SH-SY5Y (cell line): Measurements from ENCODE around the gene C12orf57.

ENCODE experiments used
- GATA2 ChIP-seq: IDR thresholded peaks from 2 replicates; pipeline ENCODE4 v1.6.1; 2011; ENCODE audit warnings: mild to moderate bottlenecking, low read depth, low read length
- GATA3 ChIP-seq: IDR thresholded peaks from 2 replicates; pipeline ENCODE4 v1.6.1; 2011; ENCODE audit warnings: low read depth, mild to moderate bottlenecking, low read length, moderate library complexity

C12orf57 gene

DNA sequence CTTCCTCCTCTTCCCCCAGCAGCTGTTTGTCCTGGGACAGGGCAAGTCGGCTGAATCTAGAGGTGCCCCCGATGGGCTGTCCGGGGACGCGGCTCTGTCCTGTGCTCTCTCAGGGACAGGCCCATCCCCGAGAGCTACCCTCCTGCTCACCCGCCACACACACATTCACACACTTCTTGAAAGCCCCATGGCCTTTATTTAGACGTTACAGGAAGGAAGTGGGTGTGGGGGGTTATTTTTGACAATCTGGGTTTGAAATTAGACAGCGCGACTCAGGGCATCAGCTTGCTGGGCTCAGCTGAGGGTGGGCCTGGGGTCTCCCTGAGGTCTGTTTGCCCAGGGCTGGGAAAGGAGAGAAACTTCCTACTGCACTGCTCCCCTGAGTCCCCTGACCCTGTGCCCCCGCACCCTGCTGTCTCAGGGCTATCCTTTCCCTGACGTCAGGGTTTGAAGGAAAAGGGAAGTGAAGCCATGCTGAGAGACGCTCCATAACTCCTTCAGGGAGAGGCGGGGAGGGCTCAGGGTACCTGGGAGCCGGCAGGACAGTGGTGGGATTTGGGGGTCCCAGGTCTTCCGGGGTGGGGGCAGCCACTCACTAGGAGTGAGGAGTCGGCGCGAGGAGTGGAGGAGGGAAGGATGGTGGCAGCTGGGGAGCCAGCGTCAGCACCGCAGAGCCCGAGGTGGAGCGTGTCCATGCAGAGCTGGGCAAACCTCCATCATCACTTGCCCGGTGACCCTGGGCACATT is 15.4 kb downstream of the C12orf57 start:
- TF ChIP-seq GATA3, result no peak
- no peak for TF ChIP-seq GATA2

DNA sequence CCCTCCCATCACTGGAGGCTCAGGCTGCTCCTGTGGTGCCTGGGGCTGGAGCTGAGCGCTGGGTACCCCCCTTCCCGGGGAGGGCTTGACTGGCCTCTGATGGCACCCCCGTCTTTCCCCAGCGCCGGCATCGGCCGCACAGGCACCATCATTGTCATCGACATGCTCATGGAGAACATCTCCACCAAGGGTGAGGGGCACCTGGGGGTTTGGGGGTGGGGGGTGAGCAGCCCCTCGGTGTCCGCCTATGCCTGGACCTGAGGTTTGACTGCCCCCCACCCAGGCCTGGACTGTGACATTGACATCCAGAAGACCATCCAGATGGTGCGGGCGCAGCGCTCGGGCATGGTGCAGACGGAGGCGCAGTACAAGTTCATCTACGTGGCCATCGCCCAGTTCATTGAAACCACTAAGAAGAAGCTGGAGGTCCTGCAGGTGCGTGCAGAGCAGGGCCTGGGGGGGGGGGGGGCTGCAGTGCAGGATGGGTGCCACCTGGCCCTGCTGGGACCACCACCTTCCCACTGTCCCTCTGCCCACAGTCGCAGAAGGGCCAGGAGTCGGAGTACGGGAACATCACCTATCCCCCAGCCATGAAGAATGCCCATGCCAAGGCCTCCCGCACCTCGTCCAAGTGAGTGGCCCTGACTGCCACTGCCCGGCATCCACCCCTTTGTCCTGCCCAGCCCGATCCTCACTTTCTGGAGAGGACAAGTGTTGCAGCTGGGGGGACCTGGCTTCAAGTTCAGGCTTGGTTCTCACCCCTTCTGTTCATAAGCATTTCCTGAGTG is 16.2 kb downstream of the C12orf57 start:
- TF ChIP-seq GATA3, result no peak
- no peak for TF ChIP-seq GATA2

DNA sequence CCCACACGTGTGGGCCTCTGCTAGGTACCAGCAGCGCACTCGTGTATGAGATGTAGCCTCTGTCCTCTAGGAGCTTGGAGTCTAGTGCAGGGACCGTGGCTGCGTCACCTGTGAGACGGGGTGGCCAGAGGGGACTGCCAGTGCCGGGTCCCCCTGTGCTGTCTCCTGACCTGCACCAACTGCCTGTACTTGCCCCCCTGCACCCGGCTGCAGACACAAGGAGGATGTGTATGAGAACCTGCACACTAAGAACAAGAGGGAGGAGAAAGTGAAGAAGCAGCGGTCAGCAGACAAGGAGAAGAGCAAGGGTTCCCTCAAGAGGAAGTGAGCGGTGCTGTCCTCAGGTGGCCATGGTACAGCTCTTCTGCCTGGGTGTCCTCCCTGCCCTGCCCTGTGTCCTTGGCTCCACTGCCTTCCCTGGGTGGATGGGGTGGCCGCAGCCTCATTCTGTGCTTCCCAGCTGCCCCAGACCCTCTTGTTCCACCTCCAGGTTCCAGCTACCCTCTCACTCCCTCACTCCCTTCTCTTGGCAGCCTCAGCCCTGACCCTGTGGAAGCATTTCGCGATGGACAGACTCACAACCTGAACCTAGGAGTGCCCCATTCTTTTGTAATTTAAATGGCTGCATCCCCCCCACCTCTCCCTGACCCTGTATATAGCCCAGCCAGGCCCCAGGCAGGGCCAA is 16.9 kb downstream of the C12orf57 start:
- TF ChIP-seq GATA3 (no peak), GATA2 (no peak)

DNA sequence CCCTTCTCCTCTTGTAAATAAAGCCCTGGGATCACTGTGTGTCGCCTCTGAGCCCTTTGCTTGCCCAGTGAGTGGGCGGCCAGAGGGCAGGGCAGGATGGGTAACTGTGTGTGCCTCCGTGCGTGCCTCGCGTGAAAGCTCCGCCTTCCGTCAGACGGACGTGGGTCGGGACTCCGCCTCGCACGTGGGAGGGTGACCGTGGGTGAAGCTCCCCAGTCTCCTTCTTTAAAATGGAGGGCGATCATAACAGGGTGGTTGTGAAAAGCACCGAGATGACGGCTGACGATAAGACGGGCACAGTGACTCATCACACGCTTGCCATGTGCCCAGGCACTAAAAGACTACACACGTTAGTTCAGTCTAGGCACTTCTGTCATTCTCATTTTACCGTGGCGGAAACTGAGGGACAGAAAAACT is 17.5 kb downstream of the C12orf57 start:
- no peak for TF ChIP-seq GATA2

DNA sequence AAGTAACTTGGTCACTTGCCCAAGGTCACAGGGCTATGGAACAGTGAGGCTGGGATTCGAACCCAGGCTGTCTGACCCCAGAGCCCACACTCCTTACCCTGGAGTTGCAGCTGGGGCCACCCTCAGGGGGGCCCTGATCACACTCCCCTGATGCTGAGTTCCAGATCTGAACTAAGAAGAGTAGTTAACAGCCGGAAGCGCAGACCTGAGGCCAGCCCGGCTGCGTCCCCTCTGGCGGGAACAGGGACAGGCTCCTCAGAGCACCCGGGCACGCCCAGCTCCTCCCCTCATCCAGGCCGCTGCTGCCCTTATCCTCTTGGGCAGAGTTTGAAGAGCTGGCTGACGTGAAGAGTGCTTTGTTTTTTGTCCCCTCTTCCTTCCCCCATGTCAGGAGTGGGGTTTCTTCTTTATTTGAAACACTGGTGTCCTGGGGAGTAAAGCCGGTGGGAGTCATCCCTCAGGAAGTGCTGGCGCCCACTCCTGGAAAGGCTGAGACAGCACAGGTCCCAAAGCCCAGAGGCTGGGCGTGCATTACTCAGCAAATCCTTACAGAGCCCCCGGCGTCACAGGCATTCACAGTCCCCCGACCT is 18.0 kb downstream of the C12orf57 start:
- no peak for TF ChIP-seq GATA3
- no peak for TF ChIP-seq GATA2

DNA sequence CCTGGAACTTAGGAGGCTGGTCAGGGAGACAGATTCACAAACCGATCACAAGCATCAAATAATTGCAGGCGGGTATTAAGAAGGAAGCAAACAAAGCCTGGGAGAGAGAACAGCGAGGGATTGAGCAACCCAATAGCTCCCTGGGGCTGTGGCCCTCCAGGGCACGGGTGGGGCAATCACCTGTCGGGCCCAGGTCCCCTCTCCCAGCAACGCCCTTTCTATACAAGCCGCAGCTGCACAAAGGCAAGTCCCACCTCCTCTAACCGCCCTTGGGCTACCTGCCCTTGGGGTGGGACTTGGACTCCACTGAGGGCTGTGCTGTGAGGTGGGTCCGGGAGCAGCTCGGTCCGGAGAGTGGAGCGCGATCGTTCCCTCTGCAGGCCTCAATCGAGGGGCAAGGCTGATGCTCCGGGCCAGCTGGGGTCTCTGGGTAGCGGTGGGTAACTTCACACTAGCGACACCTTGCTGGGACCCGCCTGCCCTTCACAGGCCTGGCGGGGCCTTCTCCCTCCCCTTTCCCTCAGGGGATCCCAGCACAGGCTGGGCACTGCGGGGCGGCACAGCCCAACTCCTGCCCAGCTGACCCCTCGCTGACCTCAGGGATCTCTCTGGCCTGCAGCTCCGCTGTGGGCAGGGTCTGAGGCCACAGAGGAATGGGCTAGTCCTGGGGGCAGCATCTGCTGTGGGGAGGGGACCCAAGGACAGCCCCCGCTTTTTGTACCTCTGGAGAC is 18.6 kb downstream of the C12orf57 start:
- TF ChIP-seq GATA2, result no peak
- TF ChIP-seq GATA3, result no peak

DNA sequence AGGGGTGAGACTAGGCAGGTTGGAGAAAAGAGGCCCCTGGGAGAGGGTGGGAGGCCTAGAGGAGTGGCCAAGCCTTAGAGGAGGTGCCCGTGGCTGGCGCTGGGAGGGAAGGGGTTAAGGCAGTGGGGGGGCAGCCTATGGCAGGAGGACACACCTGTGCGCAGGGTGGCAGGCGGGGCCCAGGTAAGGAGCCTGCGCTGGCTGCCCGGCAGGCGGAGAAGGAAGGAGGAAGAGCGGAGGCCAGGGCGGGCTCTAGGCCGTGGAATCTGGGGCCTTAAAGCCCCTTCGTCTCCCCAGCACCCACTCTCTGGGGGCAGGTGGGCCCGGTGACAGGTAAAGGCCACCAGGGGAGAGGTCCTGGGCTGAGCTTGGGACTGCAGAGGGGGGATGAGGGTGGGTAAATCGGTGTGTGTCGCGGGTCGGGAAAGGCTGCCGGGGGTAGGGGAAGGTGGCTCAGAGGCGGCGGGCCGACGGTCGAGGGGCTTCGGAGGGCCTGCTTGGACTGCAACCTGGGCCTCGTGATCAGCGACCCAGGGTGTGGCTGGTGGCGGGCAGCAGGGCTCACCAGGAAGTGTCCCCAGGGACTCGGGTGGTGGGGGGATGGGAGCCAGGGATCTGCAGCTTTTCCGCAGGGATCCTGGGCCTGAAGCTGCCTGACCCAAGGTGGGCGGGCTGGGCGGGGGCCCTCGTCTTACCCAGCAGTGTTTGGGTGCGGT is 19.4 kb downstream of the C12orf57 start:
- no peak for TF ChIP-seq GATA2
- TF ChIP-seq GATA3, result no peak

DNA sequence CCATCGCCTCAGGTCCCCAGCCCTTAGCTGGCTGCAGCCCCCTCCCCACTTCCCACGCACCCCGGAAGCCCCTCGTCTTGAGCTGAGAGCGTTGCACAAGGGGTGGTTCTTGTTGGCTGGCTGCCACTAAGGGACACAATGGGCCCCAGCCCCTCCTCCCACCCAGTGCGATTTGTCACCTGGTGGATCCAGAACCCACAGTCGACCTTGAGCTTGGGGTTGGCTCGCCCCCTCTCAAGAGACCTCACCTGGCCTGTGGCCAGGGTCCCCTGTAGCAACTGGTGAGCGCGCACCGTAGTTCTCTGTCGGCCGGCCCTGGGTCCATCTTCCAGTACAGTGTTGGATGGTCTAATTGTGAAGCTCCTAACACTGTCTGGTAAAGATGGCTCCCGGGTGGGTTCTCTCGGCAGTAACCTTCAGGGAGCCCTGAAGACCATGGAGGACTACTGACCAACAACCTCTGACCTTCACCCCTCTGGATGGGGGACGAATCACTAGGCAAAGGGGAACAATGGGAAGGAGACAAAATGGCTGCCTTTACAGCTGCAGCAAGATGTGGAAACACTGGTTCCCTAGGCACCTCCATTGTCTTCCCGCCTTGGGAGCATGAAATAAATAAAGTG is 20.1 kb downstream of the C12orf57 start:
- no peak for TF ChIP-seq GATA2
- no peak for TF ChIP-seq GATA3

DNA sequence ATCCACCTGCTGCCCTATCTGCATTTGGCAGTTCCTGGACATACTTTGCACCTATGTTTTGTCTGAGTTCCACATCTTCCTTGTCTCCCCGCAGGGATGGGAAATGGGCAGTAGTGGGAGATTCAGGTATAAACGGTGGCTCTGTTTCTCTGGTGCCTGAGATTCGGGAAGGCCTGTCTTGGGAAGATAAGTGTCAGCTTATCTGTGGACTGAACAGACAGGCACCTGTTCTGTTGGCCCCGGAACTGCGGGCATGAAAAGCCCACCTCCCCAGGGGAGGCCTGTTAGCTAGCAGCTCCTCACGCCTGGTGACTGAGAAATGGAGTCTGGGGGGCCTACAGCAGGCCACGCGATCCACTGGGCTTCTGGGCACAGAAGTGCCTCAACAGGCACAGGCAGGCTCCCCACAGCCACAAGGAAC is 20.8 kb downstream of the C12orf57 start:
- TF ChIP-seq GATA2, result no peak

DNA sequence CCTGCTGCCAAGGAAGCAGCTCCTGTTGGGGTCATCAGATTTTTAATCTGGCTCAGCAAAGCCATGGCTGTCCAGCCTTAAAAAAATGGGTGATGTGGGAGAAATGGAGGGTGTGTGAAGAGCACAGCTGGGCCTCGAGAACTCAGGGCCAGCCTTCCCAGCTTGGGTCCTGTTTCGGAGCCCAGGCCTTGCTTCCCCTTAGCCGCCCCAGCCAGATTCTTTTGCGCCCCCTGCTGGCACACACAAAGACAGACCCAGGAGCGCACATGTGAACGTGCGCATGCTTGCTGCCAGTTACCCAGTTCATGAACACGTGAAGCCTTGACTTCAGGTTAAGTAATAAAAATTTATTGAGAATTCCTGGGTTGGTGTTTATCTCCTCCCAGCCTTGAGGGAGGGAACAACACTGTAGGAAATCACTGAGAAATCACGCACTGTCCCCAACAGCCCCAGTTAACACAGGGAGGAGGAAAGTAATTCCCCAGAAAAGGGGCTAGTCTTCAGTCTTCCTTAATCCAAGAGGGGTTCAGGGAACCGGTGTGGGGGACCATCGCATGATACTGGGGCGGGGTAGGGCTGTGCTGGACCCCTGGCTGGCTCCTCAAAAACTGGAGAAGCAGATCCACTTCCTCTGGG is 21.3 kb downstream of the C12orf57 start:
- TF ChIP-seq GATA2 (no peak), GATA3 (no peak)

DNA sequence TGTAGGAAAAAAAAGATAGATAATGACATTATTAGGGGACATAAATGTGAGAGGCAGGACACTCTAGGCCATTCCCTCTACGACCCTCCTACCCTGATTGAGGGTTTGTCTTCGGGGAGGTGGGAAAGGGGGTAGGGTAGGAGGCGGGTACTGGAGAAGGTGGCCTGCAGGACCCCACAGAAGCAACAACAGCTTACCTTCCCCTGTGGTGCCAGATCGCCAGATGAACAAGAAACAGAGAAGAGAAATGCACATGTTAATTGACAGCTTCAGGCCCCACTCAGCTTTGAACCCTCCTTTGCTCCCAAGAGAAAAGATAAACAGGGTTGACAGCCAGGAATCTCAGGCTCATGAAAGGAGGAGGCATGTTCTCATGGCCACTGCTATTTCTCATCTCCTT is 21.9 kb downstream of the C12orf57 start:
- TF ChIP-seq GATA2 (no peak), GATA3 (no peak)

DNA sequence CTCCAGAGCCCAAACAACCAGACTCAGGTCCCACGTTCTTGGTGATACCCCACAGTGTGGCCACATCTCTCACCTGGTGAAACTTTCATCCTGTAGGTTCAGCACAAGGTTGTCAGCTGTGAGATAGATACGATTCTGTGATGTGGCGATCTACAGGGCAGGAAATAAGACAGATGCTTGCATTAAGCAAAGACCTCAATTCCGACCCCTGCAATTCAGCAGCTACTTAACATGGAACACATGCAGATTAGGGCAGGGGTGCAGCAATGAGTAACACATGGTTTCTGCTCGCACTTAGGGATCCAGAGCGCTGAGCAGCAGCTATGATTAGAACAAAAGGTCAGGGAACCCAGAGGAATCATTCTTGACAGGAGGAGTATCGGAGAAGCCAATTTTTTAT is 22.5 kb downstream of the C12orf57 start:
- no peak for TF ChIP-seq GATA3
- no peak for TF ChIP-seq GATA2

DNA sequence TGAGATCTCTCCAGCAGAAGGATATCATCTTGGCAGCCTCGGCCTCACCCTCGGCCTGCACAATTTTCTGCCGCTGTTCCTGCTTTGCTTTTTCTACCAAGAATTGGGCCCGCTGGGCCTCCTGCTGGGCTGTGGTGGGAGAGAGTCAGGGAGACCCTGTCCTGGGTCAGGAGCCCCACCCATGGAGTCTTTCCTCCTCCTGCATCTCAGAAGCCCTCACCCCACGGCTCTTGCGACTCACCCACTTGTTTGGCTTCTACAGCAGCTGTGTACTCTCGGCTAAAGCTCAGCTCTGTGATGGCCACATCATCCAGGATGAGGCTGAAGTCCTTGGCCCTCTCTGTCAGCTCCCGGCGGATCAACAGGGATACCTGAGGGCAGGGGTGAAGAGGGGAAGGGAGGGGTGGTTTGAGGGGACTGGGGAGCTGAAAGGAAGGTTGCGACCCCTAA is 23.9 kb downstream of the C12orf57 start:
- TF ChIP-seq GATA2 (no peak), GATA3 (no peak)

DNA sequence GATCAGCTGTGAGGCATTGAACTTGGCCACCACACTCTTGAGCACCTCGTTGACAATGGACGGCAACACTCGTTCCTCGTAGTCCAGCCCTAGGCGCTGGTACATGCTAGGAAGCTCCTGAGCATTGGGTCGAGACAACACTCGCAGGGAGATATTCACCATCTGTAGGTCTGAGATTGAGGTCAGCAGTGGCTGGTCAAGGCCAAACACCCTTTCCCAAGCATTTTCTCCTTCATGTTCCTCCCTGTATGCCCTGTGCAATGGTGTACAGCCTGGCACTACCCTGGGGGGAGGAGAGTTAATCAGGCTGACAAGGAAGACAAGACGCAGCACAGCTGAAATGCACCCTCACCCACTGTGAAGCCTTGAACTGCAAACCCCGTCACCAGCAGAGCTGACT is 24.6 kb downstream of the C12orf57 start:
- TF ChIP-seq GATA2 (no peak), GATA3 (no peak)
